Sigmoid colon (tissue), 4 donors: Measurements from ENCODE around the gene RARRES2.

Source experiments
- CTCF ChIP-seq, 4 experiments: fragments of 450-650 bp in 3 of 4; fragments of 200-600 bp in 1 of 4; IDR thresholded peaks; one replicate each; pipeline ENCODE4 v1.5.1; 2016 to 2019; ENCODE audit warnings: antibody characterized with exemption in 4 of 4, mild to moderate bottlenecking in 3 of 4, moderate library complexity in 2 of 4
- EP300 ChIP-seq, 4 donors: sonication (generic); formaldehyde crosslinking; IDR thresholded peaks; one replicate each; pipeline ENCODE4 v1.6.1; 2017; ENCODE audit warnings: antibody characterized with exemption in 4 of 4
- POLR2AphosphoS5 ChIP-seq, 4 donors: sonication (generic); formaldehyde crosslinking; IDR thresholded peaks; one replicate each; pipeline ENCODE4 v1.6.1; 2017; ENCODE audit warnings: antibody characterized with exemption in 4 of 4

GRCh38 chr7:150330211-150330885 lies 11.1 kb downstream of the RARRES2 start:
- TF ChIP-seq POLR2AphosphoS5 (IDR thresholded peaks at IDR 0.05): no peak
- no peak for TF ChIP-seq CTCF (IDR thresholded peaks at IDR 0.05)
- no peak for TF ChIP-seq EP300 (IDR thresholded peaks at IDR 0.05)
